Cerebellar nuclear complex (tissue), 1 donor: ENCODE data around the gene RBM38.
A peak's percentile ranks its signal among the peaks of the same experiment; 100 is the strongest.
"Not testable (repeated sequence)": the region's sequence is repeated elsewhere in the genome, so short reads cannot be mapped to it uniquely, and the experiment has no call there.

Source experiments
- DNase-seq, 2 experiments: peaks; one replicate each; lab custom pipeline; 2025; lab: John Stamatoyannopoulos, UW

Gene RBM38

DNA sequence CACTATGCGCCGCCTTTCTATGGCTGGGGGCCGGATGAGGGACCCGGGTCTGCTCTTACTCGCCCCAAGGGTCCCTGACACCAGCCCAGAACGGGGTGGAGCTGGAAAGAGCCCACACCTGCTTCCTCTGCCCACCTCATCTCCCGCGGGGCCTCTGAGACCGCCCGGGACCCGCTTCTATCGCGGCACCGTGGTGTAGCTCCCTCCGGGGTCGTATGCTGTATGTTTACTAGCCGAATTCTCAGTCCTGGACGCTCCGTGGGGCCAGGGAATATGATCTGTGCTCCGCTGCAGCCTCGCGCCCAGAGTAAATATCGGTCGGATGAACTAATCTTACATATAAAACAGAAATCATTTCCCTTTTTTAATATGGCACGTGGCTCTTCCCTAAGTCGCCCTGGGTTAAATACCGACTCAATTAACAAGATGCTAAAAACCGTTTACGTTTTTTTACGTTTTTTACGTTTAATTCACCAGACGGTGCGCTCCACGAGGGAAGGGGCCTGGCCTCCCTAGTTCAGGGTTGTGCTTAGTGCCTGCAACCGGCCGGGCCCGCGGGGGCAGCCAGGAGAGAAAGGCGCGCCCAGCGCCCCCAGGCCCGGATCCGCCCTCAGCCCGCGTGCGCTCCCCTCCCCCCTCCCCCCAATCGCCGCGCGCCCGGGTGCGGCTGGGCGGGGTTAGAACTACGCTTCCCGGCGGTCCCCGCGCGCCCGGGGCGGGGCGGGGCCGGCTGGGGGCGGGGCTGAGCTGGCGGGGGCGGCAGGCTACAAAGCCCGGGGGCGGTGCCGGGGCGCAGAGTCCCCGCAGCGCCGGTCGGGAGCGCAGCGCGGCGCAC lies at the start of gene RBM38:
Gene RBM38 (plus strand): TSS at position 793 of the 835 bp plus-strand sequence. CDS start 186 bp downstream, outside the sequence.
- DNase-seq = no peak

DNA sequence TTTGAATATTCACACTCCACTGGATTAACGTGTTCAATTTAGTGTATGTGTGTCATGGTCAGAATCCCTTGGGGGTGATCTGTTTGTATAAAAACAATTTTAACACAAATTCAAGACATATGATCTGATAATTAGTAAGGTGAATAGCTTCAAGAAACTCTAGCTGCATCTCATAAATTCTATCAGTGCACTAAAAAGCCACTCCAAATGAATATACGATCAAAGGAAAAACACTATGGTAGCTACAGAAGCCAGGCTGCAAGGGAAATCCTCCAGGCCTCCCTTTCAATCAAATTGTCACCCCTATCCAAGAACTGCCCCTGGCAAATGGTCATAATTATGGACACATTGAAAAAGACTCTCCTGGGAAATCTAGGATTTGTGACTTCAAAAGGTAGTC lies 49.5 kb upstream of the RBM38 start:
- no peak for DNase-seq

DNA sequence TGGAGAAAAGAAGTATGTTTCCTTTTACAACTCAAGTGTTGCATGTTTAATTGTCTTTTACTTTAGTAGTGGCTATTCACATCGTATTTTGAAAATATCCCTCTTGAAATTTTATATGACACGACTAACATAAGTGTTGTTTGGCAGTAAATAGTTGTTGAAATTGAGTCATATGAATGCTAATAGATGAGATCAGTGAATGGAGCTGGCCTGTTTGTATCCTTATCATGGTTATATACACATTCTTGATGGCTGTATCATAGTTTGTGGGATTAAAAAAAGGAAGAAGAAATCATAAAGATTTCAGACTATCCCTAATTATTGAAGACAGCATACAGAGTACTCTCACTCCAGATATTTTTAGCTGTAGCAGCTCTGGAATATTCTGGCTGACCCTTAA lies 48.4 kb upstream of the RBM38 start:
- no peak for DNase-seq

DNA sequence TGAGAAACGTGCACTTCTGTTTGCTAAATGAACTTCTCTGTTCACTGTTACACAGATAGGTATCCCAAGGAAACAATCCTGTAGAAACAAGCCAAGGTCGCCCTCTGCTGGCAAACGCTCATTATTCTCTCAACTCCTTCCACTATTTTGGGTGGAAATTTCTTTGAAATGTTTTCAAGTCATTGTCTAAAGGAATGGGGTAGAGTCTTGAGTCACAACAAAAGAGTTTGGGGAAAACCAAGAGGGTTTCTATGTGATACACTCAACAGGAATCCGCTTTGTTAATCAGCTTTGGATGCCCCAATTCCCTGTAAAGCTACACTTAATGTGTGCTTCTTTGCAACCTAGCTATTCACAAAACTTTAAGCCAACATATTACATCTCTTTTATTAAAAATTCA lies 44.7 kb upstream of the RBM38 start:
- DNase-seq = no peak

DNA sequence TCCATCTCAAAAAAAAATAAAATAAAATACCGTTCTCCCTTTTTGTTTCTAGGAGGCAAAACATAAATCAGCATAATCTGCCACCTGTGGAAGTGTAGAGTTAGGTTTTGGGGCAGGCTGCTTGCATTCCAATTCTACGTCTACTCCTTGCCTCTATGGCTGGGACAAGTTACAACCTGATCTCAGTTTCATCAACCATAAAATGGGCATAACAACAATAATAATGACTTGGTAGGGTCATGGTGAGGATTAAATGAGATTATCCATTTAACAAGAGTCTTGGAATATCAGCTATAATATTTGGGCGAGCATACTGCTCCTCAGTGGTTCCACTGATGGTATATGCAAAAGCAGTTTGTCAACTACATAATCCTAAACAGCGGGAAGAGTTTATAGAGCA lies 43.8 kb upstream of the RBM38 start:
- no peak for DNase-seq

DNA sequence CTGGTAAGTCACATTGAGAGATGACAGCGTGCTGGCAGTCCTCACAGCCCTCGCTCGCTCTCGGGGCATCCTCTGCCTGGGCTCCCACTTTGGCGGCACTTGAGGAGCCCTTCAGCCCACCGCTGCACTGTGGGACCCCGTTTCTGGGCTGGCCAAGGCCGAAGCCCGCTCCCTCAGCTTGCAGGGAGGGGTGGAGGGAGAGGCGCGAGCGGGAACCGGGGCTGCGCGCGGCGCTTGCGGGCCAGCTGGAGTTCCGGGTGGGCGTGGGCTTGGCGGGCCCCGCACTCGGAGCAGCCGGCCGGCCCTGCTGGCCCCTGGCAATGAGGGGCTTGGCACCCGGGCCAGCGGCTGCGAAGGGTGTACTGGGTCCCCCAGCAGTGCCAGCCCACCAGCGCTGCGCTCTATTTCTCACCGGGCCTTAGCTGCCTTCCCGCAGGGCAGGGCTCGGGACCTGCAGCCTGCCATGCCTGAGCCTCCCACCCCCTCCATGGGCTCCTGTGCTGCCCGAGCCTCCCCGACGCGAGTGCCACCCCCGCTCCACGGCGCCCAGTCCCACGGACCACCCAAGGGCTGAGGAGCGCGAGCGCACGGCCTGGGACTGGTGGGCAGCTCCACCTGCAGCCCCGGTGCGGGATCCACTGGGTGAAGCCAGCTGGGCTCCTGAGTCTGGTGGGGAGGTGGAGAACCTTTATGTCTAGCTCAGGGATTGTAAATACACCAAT lies 42.8 kb upstream of the RBM38 start:
- DNase-seq = not testable (repeated sequence)

- not testable (repeated sequence) for DNase-seq
These were observed 42.1 kb upstream of the RBM38 start for GRCh38 chr20:57348922-57349574.

DNA sequence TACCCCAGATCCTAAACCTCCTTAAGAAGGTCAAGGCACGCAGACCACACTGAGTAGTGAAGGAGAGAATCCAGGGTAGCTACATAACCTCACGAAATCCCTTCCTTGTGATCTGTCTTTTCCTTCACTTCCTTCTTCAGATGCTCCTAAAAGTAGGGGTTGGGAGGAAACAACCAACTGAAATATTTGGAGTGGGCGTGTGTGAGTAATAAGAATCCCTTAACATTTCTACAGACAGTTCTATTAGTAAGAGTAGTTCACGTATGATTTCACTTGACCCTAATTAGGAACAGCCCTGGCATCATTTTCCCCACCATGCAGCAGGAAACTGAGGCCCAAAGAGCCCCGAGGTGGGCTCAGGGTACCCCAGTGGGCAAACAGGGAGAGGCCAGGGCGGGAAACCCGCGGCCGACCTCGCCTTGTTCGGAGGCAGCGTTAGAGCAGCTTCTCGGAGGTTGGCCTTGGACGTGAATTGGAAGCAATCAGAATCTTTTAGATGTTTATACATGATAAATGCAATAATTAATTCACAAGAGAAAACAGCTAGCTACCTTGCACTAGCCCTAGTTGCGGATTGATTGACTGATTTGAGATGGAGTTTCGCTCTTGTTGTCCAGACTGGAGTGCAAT lies 41.0 kb upstream of the RBM38 start:
- DNase-seq = no peak

DNA sequence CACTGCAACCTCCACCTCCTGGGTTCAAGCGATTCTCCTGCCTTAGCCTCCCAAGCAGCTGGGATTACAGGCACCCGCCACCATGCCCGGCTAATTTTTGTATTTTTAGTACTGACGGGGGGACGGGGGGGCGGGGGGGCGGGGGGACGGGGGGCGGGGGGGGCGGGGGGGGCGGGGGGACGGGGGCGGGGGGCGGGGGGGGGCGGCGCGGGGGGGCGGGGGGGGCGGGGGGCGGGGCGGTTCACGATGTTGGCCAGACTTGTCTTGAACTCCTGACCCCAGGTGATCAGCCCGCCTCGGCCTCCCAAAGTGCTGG lies 40.5 kb upstream of the RBM38 start:
- DNase-seq = not testable (repeated sequence)

DNA sequence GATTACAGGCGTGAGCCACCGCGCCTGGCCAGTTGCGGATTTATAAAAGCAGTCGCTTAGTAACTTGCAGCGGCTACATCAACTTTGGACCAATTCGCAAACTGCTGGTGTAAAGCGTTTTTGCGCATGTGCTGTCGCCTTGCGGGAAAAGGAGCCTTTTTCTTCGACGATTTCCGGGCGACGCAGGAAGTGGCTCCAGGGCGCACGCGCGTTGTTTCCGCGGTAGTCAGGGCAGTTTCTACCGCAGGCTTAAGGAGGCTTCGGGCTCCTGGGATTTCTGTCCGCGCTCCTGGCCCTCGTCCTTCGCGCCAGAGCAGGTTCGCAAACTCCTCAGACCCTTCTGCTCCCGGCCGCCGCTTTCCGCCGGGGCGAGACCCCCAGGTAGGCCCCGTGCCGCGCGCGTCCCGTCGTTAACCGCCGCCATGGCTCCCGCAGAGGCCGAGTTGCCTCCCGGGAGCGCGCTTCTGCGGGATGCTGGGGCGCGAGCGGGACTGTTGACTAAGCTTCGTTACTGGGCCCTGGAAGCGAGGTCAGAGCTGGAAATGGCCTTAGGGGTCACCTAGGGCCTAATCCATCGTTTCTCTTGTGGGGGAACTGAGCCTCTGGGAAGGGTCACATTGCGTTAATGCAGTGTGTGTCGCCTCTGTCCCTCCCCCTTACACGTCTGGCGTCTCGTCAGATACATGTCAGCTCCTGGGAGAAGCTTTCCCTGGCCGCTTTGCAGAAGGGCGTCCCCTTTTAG lies 40.0 kb upstream of the RBM38 start, which contains the start of gene RAE1:
Gene RAE1 (plus strand): TSS at position 214 of the 742 bp plus-strand sequence. CDS start 2,784 bp downstream, outside the sequence.
- DNase-seq = peak in 1 of 2 experiments; percentile 30

GRCh38 chr20:57352305-57352704 lies 38.9 kb upstream of the RBM38 start:
- no peak for DNase-seq

DNA sequence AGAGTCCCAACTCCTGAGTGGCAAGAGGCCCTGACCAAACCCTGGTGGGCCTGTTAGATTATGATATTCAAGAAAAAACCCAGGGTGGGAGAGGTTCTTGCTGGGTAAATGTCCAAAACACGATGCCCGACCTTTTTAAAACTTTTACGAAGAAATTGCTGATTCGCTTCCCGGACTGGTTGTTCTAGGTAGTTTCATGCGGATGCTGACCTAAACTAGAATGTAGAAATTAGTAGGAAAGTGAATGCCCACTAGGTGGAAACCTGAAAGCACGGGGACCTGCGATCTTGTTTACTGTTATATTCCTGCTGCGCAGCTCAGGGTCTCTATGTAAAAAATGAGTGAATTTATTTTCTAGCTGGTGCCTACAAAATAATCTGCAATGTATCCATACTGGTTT lies 37.8 kb upstream of the RBM38 start:
- no peak for DNase-seq

DNA sequence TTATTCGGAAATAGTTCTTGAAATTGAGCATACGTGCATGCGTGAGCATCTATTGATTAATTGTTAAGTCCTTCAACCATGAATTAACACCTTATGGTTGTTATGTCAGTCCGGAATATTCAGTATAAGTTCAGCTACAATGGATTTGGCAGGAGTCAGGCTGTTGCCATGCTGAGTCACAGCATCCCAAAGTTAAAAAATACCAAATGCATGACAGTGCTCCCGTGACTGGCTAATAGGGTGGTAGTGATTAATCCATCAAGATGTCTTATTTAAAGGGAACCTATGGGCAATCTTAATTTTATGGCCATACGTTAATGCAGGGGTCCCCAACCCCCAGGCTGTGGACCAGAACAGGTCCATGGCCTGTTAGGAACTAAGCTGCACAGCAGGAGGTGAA lies 29.7 kb upstream of the RBM38 start:
- no peak for DNase-seq

GRCh38 chr20:57364451-57364850 lies 26.7 kb upstream of the RBM38 start:
- no peak for DNase-seq

- no peak for DNase-seq
These were observed 21.6 kb upstream of the RBM38 start for GRCh38 chr20:57369596-57369995.

DNA sequence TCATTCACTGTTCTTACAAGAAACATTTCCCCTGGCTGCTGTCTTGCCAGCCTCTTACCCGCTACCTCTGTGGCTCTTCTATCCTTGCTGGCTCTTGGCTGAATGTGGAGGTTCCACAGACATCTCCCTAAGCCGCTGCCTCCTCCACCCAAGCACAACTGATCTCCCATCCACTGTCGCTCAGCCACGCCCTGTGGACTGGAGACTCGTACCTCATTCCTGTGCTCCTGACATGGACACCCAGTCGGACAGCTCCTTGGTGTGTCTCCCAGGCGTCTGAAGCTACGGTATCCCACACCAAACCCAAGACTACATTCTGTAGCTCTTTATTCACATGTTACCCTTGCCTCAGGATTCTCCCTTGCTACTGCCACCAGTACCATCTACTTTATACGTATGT lies 20.9 kb upstream of the RBM38 start:
- DNase-seq = no peak

DNA sequence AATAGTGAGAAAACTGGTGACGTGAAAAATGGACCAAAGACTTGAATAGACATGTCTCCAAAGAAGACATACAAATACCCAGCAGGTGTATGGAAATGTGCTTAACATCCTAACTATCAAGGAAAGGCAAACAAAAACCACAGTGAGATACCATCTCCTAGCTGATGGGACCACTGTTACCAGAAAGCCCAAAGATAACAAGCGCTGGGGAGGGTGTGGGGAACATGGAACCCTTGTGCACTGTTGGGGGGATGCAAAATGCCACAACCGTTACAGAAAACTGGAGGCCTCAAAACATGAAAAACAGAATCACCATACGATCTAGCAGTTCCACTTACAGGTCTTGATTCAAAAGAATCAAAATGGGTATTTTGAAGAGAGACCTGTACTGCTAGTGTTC lies 19.8 kb upstream of the RBM38 start:
- no peak for DNase-seq

DNA sequence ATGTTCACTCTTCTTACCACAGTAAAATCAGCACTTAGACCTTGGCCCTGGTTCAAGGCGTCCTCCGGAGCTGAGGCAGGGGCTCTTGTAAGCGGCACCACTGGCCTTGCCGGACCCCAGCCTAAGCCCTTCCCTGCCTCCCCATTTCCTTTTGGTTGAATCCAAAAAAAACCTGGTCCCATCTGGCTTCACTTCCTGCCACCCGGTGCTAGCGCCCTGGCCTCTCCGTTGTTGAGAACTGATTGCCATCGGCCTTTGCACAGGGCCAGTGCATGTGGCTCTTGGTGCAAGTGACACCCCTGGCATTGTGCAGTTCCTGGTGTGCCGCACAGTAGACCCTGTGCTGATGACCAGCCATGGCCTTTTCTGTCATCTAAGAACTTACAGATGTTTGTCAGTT lies 19.0 kb upstream of the RBM38 start:
- no peak for DNase-seq

DNA sequence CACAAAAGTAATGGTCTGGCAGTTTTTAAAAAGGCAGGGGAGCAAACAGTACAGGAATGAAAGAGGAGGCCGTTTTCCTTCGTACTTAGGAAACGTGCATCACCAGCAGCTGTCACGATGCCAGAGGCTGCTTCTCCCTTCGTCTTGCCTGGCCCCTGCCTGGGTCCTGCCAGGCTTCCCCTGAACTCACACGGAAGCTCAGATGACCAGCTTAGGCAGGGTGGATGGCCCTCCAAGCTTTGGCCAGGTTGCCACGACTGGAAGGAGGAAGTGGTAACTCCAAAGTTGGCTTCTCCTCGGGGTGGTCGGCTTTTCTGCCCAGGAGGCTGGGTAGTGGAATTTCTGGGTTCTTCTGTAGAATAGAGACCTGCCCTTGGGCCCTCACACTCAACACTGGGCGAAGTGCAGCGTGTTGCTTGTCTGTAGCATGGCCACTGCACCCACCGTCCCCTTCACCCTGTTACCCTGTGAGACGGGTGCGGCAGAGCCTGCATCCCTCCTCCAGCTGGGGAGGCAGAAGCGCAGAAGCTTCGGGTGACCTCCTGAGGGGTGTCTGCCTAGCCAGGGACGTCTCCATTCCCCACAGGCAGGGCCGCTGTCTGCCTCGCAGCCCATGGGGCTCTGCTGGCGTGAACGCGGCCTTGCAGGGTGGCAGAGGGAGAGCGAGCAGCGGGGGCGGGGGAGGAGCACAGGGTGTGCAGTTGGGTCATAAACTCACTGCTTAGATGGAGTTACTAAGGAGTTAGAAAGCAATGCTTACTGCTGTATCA lies 18.4 kb upstream of the RBM38 start:
- DNase-seq = no peak

- DNase-seq = no peak
These were observed 16.8 kb upstream of the RBM38 start for GRCh38 chr20:57374343-57374930.
